OCI-M2 (cell line): Measurements from ENCODE around the gene RIPK4.
"Not testable (repeated sequence)": the region's sequence is repeated elsewhere in the genome, so short reads cannot be mapped to it uniquely, and the experiment has no call there.

Experiments used
- DNase-seq: peaks from one replicate; lab custom pipeline; 2025; ENCODE audit not compliant: unreplicated experiment; lab: John Stamatoyannopoulos, UW

The RIPK4 gene

DNA sequence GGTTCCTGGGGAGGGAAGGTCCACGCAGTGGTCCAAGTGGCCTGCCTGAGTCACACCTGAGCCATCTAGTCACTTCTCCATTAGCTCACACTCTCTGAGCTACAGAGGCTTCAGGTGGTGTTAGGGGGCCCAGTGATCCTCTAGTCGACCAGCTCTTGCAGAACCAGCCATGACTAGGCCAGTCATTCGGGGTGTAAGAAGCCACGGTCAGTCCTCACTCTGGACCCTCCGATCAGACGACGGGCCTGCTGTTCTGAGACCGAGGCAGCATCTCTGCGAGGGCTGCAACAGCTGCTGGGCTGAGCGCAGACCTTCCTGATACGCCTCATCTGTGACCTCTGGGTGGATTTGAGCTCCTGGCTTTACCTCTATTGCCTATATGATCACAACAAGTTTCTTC, 68.8 kb downstream of the RIPK4 start:
- DNase-seq, result no peak

DNA sequence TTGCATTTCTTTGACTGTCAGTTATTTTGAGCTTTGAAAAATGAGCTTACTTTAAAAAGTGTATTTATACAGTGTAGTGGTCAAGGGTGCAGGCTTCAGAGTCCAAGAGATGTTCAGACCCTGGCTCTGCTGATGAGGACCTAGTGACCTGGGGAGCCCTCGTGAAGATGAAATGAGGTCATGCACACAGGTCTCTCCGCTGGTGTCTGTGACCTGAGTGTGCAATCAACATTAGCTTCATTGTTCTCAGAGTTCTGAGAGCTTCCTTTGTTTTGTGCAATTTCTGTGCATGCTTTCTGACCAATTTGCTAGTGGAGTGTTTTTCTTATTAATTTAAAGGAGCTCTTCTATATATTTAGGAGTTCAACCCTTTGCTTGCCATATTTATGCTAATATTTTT, 71.3 kb downstream of the RIPK4 start:
- no peak for DNase-seq

DNA sequence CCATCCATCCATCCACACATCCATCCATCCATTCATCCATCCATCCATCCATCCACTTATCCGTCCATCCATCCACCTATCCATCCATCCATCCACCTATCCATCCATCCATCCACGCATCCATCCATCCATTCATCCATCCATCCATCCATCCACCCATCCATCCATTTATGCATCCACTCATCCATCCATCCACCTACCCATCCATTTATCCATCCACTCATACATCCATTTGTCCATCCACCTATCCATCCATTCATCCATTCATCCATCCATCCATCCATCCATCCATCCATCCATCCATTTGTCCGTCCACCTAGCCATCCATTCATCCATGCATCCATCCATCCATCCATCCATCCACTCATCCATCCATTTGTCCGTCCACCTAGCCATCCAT, 72.8 kb downstream of the RIPK4 start:
- DNase-seq, result not testable (repeated sequence)

DNA sequence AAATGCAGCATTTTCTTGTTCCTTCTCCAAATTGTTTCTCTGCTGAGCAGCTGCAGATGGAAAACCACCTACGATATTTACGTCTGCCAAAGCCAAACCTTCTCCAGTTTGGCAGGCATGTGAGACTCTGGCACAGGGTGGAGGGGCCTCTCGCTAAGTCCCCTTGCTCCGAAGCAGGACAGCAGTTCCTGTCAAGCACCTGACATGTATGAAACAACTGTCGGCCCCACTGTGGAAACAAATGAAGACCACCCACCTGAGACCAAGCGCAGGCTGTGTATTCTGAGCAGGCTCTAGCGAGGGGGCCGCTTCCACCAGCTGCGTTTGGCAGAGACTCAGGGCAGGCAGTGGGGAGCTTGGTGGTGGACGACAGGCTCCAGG, 74.7 kb downstream of the RIPK4 start:
- no peak for DNase-seq

DNA sequence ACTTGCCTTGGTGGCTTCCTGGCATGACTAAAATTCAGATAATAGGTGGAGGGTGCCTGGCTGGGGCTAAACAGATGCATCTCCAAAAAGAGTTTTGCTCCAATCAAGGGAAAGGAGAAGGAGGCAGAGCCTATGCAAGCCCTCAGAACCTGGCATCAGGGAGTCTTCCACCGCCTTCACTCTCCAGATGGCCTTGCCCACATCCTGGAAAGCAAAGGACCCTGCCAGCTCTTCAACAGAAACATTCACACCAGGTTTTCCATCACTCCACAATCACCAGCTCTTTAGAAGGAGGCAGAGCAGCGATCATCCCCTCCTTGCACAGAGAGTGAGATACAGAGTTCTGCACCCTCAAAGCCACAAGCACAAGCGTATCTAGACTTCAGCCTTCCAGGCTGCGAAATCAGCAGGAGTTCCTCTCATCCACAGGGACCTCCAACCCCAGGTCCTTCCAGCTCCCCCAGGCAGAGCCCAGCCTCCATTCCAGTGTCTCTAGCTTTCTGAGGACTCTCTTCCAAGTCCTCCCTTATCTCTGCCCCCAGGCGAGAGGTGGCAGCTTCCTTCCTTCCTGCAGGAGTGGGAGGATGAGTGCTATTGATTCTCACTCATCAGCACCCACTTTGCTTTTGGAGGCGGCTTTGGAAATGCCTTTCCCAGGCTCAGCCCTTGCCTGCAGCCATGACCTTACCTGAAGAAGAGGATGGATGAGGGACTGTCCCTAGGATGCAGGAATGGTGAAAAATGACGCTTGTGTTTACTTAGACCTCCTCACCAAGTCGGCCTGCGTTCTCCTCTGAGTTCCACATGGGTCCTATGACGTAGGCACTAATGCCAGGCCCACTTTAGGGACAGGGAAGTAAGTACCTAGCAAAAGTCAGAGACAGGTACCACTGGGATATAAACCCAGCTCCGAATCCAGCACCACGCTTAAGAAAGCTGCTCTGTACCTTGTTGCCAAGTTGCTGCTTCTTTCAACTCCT, 75.4 kb downstream of the RIPK4 start:
- no peak for DNase-seq
